ENCODE results near the gene TRAK1.

GRCh38 chr3:42166214-42166613 is 75.1 kb downstream of the TRAK1 start:
- TF ChIP-seq CTCF (IDR thresholded peaks at IDR 0.05), result no peak
- TF ChIP-seq POLR2A (IDR thresholded peaks at IDR 0.05), result no peak
